GM19467 (cell line): ENCODE measurements around the gene UMODL1.

Source experiments
- ATAC-seq: cut with Tn5 transposase; IDR thresholded peaks from one replicate; pipeline ENCODE4 v1.9.1; 2021; ENCODE audit warnings: mild to moderate bottlenecking, moderate library complexity; ENCODE audit not compliant: unreplicated experiment

UMODL1 gene

DNA sequence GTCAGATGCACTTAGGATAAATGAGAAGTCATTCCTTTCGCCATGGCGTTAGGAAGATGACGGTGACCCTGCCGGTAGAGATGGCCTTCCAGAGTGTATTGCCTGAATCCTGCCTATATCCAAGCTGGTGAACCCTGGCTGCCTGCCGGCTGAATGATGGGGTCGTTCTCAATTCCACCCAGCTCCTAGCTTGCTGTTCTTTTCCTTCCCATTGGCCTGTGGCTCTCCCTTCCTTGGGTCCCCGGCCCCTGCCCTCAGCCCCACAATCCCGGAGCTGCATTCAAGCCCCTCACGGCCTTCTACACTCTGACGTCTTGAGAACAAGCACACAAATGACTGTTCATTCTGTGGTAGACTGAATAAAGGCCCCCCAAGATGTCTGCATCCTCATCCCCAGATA lies 32.7 kb upstream of the UMODL1 start:
- no peak for ATAC-seq

DNA sequence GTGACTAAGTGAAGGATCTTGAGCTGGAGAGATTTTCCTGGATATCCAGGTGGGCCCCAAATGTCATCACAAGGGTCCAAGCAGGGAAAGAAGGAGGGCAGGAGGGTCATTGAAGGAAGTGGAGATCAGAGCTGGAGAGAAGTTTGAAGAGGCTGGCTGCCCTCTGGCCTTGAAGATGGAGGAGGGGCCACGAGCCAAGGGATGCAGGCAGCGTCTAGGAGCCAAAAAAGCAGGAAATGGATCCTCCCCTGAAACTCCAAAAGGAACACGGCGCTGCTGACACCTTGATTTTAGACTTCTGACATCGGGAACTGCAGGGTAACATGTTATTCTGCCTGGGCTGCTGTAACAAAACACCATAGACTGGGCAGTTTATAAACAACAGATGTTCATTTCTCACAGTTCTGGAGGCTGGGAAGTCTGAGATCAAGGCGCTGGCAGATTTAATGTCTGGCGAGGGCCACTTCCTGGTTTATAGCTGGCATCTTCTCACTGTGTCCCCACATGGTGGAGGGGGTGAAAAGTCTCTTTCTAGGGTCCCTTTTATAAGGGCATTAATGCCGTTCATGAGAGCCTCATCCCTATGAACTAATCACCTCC lies 32.2 kb upstream of the UMODL1 start:
- ATAC-seq = no peak

DNA sequence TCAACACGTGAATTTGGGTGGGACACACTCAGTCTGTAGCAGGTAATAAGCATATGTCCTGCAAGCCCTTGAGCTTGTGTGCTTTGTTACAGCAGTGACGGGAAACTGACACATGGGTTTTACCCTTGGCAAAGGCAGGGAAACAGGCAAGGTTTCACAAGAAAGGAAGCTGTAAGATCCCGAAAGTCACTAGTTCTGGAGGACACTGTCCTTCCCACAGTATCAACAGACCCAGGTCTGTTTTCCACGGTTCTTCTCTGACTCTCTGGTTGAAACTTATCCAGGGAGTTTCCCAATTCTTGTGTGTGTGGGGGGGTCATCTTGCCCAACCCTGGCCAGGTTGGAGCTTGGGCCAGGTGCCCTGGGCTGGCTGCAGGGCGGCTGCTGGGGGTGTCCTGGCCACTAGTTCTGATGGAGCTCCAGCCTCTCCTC lies 31.6 kb upstream of the UMODL1 start:
- ATAC-seq = no peak

DNA sequence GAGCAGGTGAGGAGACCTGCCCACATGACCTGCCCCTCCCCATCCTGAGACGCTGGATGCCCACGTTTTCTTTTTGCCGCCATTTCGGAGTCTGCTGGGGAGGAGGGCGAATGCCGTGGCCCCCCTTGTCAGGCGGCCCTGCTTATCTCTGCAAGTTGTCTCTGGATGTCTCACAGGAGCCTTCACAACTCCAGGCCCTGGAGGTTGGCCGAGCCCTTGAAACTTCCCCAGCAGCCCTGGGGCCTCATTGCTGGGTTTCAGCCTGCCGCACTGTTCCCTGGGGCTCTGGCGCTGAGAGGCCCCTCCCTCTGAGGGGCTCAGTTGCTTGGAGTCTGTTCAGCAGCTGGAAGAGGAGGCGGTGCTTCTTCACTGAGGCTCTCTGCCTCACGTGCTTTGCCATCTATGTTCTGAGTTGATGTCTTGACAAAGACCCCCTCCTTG lies 31.2 kb upstream of the UMODL1 start:
- ATAC-seq = no peak

DNA sequence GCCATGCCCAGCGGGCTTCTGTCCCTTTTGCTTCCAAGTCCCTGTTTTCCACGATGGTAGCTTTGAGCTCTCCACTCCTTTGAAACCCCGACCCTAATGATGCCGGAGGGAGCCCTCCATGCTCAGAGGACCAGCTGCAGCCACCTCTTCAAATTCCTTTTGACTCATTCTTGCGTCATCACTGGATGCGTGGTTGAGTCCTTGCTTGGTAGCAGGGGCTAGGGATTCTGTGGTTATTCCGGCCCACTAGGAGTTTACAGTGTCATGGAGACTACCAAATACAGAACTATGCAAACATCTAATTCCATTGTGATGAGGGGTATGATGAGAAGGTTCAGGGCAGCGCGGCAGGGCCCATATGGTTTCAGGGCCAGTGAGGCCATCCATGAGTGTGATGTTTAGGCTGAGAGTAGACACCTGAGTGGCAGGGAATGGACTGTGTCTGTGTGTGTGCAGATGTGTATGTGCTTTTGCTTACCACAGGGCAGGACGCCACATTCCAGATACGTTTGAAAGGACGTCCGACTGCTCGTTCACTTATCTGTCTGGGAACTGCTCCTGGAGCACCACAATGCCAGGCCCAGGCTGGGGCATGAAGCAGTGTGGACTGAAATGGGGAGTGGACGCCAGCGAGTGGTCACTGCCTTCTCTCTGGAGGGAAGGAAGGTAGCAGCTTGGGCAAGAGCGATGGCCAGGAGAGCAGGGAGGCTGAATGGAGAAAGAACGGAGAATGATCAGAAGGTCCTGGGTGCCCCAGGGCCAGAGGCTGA lies 30.5 kb upstream of the UMODL1 start:
- no peak for ATAC-seq

DNA sequence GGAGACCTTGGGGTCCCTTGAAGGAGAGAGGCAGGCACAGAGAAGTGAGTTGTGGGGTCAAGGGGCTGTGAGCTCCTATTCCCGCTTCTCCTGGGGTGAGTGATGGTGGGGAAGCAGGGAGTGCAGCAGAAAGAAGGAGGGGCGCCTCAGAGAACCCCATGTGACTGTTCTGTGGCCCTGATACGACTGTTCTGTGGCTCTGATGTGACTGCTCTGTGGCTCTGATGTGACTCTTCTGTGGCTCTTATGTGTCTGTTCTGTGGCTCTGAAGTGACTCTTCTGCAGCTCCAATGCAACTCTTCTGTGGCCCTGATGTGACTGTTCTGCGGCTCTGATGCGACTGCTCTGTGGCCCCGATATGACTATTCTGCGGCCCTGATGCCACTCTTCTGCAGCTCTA lies 29.9 kb upstream of the UMODL1 start:
- no peak for ATAC-seq

DNA sequence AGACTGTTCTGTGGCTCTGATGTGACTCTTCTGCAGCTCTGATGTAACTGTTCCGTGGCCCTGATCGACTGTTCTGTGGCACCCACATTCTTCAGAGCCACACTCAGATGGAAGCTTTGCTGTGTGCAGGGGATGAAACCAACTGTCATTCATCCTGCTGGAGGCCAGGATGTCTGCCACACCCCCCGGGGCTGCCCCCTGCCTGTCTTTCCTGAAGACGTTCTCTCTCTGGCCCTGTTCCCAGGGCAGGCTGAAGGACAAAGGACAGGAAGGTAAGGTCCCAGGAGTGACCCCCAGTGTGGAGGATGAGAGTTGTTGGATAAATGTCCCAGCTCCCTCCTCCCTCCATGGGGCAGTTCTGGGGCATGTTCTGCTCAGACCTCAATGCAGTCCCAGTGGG lies 29.4 kb upstream of the UMODL1 start:
- ATAC-seq = no peak

DNA sequence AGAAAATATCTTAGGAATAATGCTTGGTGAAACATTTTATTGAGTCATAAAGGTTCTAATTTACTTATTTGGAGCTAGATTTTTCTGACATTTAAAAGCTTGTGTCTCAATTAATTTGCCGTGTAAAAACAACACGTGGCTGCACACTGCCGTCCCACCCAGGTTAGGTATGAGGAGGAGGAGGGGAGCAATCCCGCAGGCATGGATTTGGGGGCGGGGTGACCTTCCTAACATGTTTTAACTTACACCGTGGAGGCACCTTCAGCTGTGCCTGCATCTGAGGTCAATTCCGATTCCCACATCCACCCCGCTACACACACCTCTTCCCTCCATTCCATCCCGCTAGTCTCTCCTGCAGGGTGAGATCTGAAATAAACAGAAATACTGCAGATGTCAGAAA lies 28.5 kb upstream of the UMODL1 start:
- ATAC-seq = no peak

DNA sequence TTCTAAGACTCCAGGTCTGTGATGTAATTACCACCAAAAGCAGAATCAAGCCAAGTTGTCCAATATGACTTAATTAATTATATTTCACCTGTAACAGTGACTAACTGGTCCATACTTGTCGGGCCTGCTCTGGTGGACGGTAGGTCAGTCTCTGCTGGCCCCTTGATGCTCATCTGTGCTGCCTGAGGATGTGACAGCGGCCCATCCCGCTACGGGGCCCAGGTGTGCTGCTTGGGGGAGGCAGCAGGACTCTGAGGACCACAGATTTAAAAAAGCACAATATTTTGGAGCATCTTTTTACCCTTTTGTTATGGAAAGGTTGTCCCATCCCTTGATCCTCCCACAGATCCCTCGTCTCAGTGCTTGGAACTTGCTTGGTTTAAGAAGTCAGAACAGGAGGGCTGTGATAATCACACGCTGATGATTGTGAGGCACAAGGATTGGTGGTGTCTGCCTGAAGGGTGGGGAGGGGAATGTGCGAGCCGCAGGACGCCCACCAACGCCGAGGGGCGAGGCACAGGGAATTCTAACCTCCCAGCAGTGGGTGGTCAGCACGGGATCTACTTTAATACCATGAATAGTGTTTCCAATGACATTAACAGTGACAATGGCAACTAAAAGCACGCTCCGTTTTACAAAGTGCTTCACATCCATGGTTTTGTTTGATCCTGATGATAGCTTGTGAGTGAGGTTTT lies 27.8 kb upstream of the UMODL1 start:
- ATAC-seq = no peak

DNA sequence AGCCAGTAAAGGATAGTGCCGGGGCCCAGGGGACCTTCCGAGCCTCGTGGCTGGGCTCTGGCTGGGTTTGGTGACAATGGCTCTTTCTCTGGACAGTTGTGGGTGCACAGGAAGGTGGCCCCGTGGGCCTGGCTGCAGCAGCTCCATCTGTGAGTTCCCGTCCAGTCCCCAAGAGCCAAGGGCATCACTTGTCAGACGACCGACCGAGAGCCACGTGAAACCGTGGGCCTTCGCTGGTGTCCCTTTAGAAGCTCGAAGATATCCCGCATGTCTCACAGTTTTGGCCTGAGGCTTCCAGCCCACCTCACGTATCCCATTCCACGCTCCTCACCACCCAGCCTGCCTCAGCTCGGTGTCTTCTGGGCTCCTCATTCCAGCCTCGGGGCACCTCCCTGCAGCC lies 27.2 kb upstream of the UMODL1 start:
- ATAC-seq = no peak

DNA sequence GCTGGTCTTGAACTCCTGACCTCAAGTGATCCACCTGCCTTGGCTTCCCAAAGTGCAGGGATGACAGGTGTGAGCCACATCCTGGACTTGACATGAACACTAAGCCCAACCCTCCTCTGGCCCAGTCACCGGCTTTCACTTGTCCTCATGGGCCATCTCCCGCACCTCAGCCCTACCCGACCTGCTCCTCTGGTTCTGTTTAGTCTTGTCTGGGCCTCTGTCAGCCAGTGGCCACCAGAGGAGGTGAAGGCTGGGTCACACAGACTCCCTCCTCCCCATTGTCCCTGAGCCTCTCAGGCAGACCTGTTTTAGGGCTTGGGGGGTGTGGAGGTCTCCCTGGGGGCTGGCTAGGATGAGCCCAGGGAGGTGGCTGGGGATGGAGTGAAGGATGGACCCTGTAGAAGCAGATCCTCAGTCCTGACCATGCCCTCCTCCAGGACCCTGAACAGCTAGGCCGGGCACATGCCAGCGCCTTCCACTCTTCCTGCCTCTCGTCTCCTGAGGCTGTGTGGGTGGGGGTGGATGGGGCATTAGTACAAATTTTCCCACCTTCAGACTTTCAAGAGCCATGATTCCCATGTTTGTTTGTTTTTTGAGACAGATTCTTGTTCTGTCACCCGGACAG lies 26.1 kb upstream of the UMODL1 start:
- no peak for ATAC-seq

DNA sequence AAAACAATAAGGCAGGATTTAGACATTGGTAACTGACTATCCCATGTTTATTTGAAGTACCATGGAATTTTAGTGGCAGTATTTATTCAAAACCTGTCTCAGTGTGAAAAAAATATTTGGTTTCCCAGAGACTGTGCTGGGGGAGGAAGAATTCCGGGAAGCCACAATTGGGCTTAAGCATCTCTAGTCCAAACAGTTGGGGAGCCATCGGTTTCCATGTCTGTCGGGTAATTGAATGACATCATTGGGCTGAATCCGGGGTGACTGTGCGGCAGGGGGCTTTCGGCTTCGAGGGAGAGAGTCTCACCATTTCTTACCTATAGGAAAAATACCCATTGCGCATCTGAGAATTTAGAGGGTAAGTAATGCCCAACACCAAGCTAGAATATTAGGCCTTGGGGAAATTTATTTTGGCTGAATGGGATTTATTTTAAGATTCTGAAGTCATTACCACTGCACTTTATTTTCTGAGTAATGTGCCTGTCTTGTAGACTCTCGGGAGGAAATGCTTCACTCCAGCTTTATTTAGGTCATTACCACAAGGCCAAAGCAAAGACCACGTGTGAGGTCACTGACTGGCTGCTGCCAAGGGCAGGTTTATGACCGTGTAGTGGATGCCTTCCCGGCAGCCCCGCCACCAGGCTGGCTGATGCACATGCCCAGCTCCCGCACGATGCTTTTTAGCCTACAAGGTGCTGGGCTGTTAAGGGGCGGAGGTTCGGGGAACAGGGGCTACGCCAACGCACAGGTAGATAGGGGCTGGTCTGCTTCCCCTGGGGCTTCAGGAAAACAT lies 23.1 kb upstream of the UMODL1 start:
- no peak for ATAC-seq

DNA sequence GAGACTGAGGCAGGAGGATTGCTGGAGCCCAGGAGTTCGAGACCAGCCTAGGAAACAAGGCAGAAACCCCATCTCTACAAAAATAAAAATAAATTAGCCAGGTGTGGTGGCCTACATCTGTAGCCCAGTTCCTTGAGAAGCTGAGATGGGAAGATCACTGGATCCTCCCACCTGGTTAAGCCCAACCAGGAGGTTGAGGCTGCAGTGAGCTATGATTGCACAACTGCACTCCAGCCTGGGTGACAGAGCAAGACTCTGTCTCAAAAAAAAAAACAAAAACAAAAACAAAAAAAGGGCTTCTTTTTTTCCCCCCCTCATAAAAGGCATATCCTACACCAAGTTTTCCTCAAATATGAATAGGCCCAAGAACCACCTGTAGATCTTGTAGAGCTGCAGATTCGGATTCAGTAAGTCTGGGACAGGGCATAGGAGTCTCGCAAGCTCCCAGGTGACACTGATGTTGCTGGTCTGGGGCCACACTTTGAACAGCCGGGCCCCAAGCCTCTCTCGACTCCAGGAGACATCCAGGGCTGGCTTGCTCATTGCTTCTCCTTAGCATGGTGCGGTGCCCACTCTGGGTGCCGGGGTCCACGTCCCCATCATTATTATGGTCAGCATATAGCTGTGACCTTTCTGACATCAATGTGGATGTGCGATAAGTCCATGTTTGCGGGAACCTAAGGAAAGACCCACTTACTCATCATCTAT lies 22.1 kb upstream of the UMODL1 start:
- no peak for ATAC-seq

DNA sequence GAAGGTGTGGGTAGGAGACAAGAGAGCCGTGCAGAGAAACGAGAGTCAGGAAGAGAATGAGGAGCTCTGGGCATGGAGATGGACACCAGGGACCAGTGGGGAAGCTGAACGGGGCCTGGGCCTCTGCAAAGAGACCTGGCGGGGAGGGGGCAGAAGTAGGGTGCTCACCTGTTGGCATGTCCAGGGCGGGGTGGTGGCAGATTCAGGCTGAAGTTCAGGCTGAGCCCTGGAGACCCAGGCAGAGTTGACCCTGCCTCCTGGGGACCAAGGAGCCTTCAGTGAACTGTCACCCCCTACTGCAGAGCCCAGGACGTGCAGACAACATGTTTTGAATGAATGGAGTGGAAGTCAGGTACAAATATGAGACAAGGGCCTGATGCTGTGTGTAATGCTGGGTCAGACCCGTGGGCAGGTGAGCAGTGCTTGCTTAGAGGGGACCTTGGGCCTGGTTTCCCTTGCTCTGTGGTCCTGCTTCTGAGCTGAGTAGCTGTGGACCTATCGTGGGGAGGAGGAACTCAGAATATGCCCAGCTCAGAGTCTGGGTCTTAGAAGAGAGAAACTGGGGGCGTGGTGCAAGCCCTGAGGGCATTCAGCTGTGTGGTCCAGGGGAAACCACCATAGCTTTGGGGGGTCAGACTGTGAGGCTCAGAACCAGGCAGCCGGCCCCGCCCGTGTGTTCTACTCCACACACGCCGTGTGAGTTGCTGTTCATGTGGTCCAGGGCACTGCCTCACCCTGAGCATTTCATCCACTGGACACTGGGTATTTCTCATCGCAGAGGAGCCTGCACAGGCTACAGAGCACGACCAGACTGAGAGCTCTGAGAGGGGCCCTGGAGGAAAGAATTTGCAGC lies 21.3 kb upstream of the UMODL1 start:
- ATAC-seq = no peak

DNA sequence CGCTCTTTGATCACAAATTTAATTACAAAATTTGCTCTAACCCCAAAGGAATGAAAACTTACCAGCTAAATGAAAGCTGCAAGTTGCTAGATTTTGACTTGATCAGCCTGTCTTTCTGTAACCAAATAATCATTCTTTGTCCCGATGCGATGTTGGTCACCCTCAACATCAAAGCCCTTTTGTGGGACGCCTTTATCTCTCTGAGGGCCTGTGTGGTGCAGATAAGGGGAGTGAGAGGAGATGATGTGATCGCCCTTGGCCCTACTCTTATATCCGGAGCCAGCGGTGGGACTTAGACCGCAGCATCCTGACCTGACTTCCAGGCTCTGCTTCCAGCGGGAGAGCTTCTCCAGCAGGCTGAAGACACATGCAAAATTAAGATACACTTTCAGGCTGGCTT lies 19.3 kb upstream of the UMODL1 start:
- ATAC-seq = no peak

DNA sequence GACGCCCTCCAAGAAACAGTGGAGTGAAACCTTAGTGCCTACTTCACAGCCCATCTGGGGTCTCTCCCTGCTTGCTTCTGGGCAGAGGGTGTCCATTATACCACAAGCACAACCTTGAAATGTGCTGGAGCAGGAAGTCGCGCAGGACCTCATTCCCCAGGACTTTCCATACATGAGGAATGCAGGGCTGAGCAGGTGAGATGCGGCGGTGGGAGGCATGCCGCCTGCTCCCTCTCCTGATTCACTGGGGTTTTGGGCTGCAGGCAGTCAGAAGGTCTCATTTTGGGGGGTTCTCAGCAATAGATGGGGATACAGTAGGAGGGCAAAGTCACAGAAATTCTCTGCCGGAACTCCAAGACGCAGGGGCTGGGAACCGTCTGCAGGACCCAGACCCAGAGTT lies 15.7 kb upstream of the UMODL1 start:
- no peak for ATAC-seq

DNA sequence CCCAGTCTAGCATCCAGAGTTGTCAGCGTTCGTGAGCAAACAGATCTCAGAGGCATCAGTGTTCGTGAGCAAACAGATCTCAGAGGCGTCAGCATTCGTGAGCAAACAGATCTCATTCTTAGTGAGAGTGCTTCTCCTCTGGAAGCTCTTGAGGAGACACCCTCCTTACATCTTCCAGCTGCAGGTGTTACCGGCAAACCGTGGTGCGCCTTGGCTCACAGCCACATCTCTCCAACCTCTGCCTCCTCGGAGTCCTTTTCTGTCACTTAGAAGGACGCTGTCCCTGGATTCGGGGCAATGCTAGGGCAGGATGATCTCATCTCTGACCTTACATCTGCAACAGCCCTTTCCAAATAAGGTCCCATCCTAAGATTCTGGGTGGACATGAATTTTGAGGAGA lies 14.6 kb upstream of the UMODL1 start:
- ATAC-seq = no peak

DNA sequence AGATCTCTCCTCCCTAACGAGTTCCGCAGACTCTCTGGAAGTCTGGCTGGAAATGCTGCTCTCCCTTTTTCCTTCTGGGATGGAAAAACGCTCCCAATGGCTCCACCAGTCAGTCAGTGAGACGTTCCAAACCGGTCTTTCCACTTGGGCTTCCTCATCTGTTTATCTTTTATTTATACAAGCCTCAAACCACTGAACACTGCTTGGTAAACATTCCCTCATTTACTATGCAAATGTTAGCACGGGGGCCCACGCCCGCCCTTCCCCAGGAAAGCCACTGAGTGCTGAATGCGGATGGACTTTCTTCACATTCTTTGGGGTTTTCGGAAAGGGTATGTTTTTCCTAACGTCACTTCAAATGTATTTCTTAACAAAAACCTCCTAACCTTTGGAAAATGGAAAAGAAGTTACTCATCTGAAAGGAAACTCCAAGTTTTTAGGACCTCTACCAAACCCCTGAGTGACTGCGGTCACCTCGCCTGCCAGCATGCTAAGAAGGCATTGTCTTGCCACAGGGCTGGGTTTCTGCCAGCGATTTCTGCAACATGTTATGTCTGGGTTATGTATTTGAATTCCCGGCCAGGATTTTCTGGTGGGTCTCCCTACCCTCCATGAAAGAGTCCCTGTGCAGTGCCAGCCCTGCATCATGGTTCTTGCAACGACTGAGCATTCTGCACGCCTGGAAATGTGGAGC lies 14.0 kb upstream of the UMODL1 start:
- no peak for ATAC-seq
